Skeletal muscle tissue (tissue), 4 donors: ENCODE measurements around the gene GPAT2. TPM values are rescaled to one million over a fixed set of nuclear protein-coding genes. Genes with fewer than 3 reads are reported as not detected.
"Not testable (repeated sequence)": the region's sequence is repeated elsewhere in the genome, so short reads cannot be mapped to it uniquely, and the experiment has no call there.

Source experiments
- H3K27ac ChIP-seq: one replicate; pipeline ENCODE4 v1.7.0; 2013; ENCODE audit warnings: mild to moderate bottlenecking, low read depth, low read length, inconsistent platforms
- H3K27me3 ChIP-seq, 3 donors: one replicate each; pipeline ENCODE4 v1.7.0; 2013; ENCODE audit warnings: low read length in 3 of 3; ENCODE audit not compliant: control insufficient read depth in 3 of 3, insufficient read depth in 3 of 3
- H3K36me3 ChIP-seq, 3 donors: one replicate each; pipeline ENCODE4 v1.7.0; 2013; ENCODE audit warnings: low read length in 3 of 3; ENCODE audit not compliant: control insufficient read depth in 3 of 3, insufficient read depth in 3 of 3
- H3K4me1 ChIP-seq, 3 donors: one replicate each; pipeline ENCODE4 v1.7.0; 2013; ENCODE audit warnings: low read length in 3 of 3, mild to moderate bottlenecking in 3 of 3; ENCODE audit not compliant: control insufficient read depth in 3 of 3, insufficient read depth in 3 of 3
- H3K4me3 ChIP-seq, 3 donors: one replicate each; pipeline ENCODE4 v1.7.0; 2013; ENCODE audit warnings: low read length in 3 of 3
- H3K9ac ChIP-seq, 3 donors: one replicate each; pipeline ENCODE4 v1.7.0; 2013; ENCODE audit warnings: low read length in 3 of 3, mild to moderate bottlenecking in 3 of 3, moderate library complexity in 2 of 3, low read depth in 1 of 3
- H3K9me3 ChIP-seq, 3 donors: one replicate each; pipeline ENCODE4 v1.7.0; 2013; ENCODE audit warnings: low read length in 3 of 3; ENCODE audit not compliant: control insufficient read depth in 3 of 3
- total RNA-seq: library from RNA; depleted of rRNA; stranded (reverse); fragments of >200 nt; gene quantifications from one replicate; pipeline ENCODE4 v1.2.3, GENCODE V29; 2014
- donor health status: Osteomylitis.

Gene GPAT2
- total RNA-seq, 1 donor from 2014 or later = 7.8 TPM

- not testable (repeated sequence) for H3K9me3 ChIP-seq, H3K36me3 ChIP-seq, H3K27me3 ChIP-seq, H3K4me3 ChIP-seq, H3K4me1 ChIP-seq, H3K9ac ChIP-seq, H3K27ac ChIP-seq
These were observed 19.8 kb upstream of the GPAT2 start for GRCh38 chr2:96054537-96054936.

GRCh38 chr2:96053385-96053784 lies 18.7 kb upstream of the GPAT2 start:
- not testable (repeated sequence) for H3K27ac ChIP-seq, H3K9ac ChIP-seq, H3K4me3 ChIP-seq, H3K36me3 ChIP-seq, H3K27me3 ChIP-seq, H3K9me3 ChIP-seq, H3K4me1 ChIP-seq

GRCh38 chr2:96052632-96053031 lies 17.9 kb upstream of the GPAT2 start:
- H3K4me1 ChIP-seq, H3K9me3 ChIP-seq, H3K36me3 ChIP-seq, H3K27me3 ChIP-seq, H3K4me3 ChIP-seq, H3K9ac ChIP-seq, H3K27ac ChIP-seq: not testable (repeated sequence)

- H3K9ac ChIP-seq, H3K27me3 ChIP-seq, H3K9me3 ChIP-seq, H3K4me1 ChIP-seq, H3K27ac ChIP-seq, H3K36me3 ChIP-seq, H3K4me3 ChIP-seq: not testable (repeated sequence)
These were observed 15.2 kb upstream of the GPAT2 start for GRCh38 chr2:96049917-96050262.

GRCh38 chr2:96049049-96049916 lies 14.6 kb upstream of the GPAT2 start:
- not testable (repeated sequence) for H3K4me1 ChIP-seq, H3K36me3 ChIP-seq, H3K4me3 ChIP-seq, H3K27ac ChIP-seq, H3K9ac ChIP-seq, H3K9me3 ChIP-seq, H3K27me3 ChIP-seq

- H3K27ac ChIP-seq, H3K4me1 ChIP-seq, H3K9ac ChIP-seq, H3K36me3 ChIP-seq, H3K9me3 ChIP-seq, H3K27me3 ChIP-seq, H3K4me3 ChIP-seq: not testable (repeated sequence)
These were observed 838 bp upstream of the GPAT2 start for GRCh38 chr2:96035554-96035953.

- H3K27ac ChIP-seq, H3K9me3 ChIP-seq, H3K27me3 ChIP-seq, H3K36me3 ChIP-seq, H3K9ac ChIP-seq, H3K4me3 ChIP-seq, H3K4me1 ChIP-seq: not testable (repeated sequence)
These were observed 719 bp downstream of the GPAT2 start for GRCh38 chr2:96033997-96034396.

- not testable (repeated sequence) for H3K27ac ChIP-seq, H3K4me1 ChIP-seq
These were observed 6.9 kb downstream of the GPAT2 start for GRCh38 chr2:96027725-96028325.

GRCh38 chr2:96025755-96026154 lies 9.0 kb downstream of the GPAT2 start:
- not testable (repeated sequence) for H3K9ac ChIP-seq, H3K4me3 ChIP-seq, H3K4me1 ChIP-seq, H3K27ac ChIP-seq, H3K27me3 ChIP-seq, H3K36me3 ChIP-seq, H3K9me3 ChIP-seq

More at GRCh38 chr2:96027725-96028325, 6.9 kb downstream of the GPAT2 start:
- H3K9me3 ChIP-seq, H3K4me3 ChIP-seq, H3K36me3 ChIP-seq, H3K9ac ChIP-seq, H3K27me3 ChIP-seq: not testable (repeated sequence)

- no peak overlapping the region for H3K4me3 ChIP-seq
These were observed 9.6 kb downstream of the GPAT2 start for GRCh38 chr2:96025194-96025492.

More at GRCh38 chr2:96025194-96025492, 9.6 kb downstream of the GPAT2 start:
- H3K9me3 ChIP-seq = no peaks in the 10 kb centered on the region
- H3K27ac ChIP-seq = no peak overlapping the region
- no peaks in the 10 kb centered on the region for H3K27me3 ChIP-seq
- H3K4me1 ChIP-seq = peaks cover 0 to 5% (median 0%) of the 10 kb centered on the region in 3 donors
- H3K9ac ChIP-seq = no peak overlapping the region
- no peaks in the 10 kb centered on the region for H3K36me3 ChIP-seq
